Measurements from ENCODE around the gene SYT2.

Gene SYT2

GRCh38 chr1:202622388-202622787 lies 87.9 kb downstream of the SYT2 start:
- no peak for TF ChIP-seq REST (IDR thresholded peaks at IDR 0.05; ENCODE audit: low read depth)
- TF ChIP-seq, protein P1, sequence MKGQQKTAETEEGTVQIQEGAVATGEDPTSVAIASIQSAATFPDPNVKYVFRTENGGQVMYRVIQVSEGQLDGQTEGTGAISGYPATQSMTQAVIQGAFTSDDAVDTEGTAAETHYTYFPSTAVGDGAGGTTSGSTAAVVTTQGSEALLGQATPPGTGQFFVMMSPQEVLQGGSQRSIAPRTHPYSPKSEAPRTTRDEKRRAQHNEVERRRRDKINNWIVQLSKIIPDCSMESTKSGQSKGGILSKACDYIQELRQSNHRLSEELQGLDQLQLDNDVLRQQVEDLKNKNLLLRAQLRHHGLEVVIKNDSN (IDR thresholded peaks at IDR 0.05), result no peak
- no peak for TF ChIP-seq EGR1 (IDR thresholded peaks at IDR 0.05)
- TF ChIP-seq CEBPB (IDR thresholded peaks at IDR 0.05), result no peak
- TF ChIP-seq TCF12 (IDR thresholded peaks at IDR 0.05; ENCODE audit: low read depth), result no peak
- TF ChIP-seq FOXM1 (IDR thresholded peaks at IDR 0.05; ENCODE audit: borderline replicate concordance, low read depth), result no peak
- no peak for TF ChIP-seq NFIC (IDR thresholded peaks at IDR 0.05)
- TF ChIP-seq YY1 (IDR thresholded peaks at IDR 0.05; ENCODE audit: low read depth), result no peak
- TF ChIP-seq CREB1 (IDR thresholded peaks at IDR 0.05; ENCODE audit: low read depth), result no peak
- no peak for TF ChIP-seq TAF1 (IDR thresholded peaks at IDR 0.05; ENCODE audit: low read depth)
- TF ChIP-seq TEAD4 (IDR thresholded peaks at IDR 0.05), result no peak
- TF ChIP-seq EP300 (IDR thresholded peaks at IDR 0.05; ENCODE audit: borderline replicate concordance), result no peak
- no peak for TF ChIP-seq RAD21 (IDR thresholded peaks at IDR 0.05; ENCODE audit: low read depth)

DNA sequence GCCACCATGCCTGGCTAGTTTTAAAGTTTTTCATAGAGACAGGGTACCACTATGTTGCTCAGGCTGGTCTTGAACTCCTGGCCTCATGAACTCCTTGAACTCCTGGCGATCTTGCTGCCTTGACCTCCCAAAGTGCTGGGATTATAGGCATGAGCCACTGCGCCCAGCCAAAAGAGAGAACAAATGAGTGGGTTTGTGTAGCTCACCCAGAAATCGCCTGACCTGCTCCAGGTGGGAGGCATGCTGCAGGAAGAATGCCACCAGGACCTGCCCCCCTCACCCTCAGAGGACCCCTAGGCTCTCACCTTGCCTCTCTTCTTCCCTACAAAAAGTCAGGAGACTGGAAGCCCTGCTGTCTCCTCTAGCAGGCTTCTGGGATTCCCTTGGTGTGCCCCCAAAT lies 88.8 kb downstream of the SYT2 start:
- no peak for TF ChIP-seq TCF12 (IDR thresholded peaks at IDR 0.05; ENCODE audit: low read depth)

GRCh38 chr1:202619505-202619904 lies 90.7 kb downstream of the SYT2 start:
- no peak for TF ChIP-seq EP300 (IDR thresholded peaks at IDR 0.05; ENCODE audit: borderline replicate concordance)
- no peak for TF ChIP-seq RAD21 (IDR thresholded peaks at IDR 0.05; ENCODE audit: low read depth)
- TF ChIP-seq, protein P2, sequence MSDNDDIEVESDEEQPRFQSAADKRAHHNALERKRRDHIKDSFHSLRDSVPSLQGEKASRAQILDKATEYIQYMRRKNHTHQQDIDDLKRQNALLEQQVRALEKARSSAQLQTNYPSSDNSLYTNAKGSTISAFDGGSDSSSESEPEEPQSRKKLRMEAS (IDR thresholded peaks at IDR 0.05), result no peak
- TF ChIP-seq YY1 (IDR thresholded peaks at IDR 0.05; ENCODE audit: low read depth), result no peak
- no peak for TF ChIP-seq EGR1 (IDR thresholded peaks at IDR 0.05)

GRCh38 chr1:202616355-202616915 lies 93.8 kb downstream of the SYT2 start:
- TF ChIP-seq TEAD4 (IDR thresholded peaks at IDR 0.05) (no peak), CEBPB (IDR thresholded peaks at IDR 0.05) (no peak), TAF1 (IDR thresholded peaks at IDR 0.05; ENCODE audit: low read depth) (no peak)

- peak; percentile 76 for TF ChIP-seq NFIC (IDR thresholded peaks at IDR 0.05)
- TF ChIP-seq TEAD4 (IDR thresholded peaks at IDR 0.05), result 0 out of 2 replicates have a peak, but pooled peaks have one; percentile 13
- TF ChIP-seq ZBTB7A (IDR thresholded peaks at IDR 0.05; ENCODE audit: low read depth), result 0 out of 2 replicates have a peak, but pooled peaks have one; percentile 45
- TF ChIP-seq CEBPB (IDR thresholded peaks at IDR 0.05), result no peak
Observed at GRCh38 chr1:202615501-202616354, 94.5 kb downstream of the SYT2 start.

- peak; percentile 46 for TF ChIP-seq RAD21 (IDR thresholded peaks at IDR 0.05; ENCODE audit: low read depth)
Observed at GRCh38 chr1:202614363-202615207, 95.7 kb downstream of the SYT2 start.

DNA sequence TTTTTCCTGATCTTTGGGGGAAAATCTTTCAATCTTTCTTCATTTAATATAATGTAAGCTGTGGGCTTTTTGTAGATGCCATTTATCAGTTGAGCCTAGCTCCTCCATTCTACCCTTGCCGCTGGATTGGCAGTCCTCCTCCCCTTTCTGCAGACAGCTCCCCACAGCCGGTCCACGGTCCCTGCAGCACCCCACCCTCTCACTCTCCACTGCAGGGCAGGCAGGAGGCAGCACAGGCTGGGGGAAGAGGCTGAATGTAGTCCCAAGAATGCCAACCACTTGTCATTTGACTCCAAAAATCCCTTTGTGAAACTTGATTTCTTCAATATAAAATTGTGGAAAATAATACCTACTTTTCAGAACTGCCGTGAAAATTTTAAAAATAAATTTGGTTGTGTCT lies 96.7 kb downstream of the SYT2 start:
- TF ChIP-seq CEBPB (IDR thresholded peaks at IDR 0.05) (no peak), EGR1 (IDR thresholded peaks at IDR 0.05) (no peak), TAF1 (IDR thresholded peaks at IDR 0.05; ENCODE audit: low read depth) (no peak), NFIC (IDR thresholded peaks at IDR 0.05) (no peak), ZBTB7A (IDR thresholded peaks at IDR 0.05; ENCODE audit: low read depth) (no peak), EP300 (IDR thresholded peaks at IDR 0.05; ENCODE audit: borderline replicate concordance) (no peak), TEAD4 (IDR thresholded peaks at IDR 0.05) (no peak), YY1 (IDR thresholded peaks at IDR 0.05; ENCODE audit: low read depth) (no peak), FOXM1 (IDR thresholded peaks at IDR 0.05; ENCODE audit: borderline replicate concordance, low read depth) (no peak), RAD21 (IDR thresholded peaks at IDR 0.05; ENCODE audit: low read depth) (no peak), REST (IDR thresholded peaks at IDR 0.05; ENCODE audit: low read depth) (no peak), TCF12 (IDR thresholded peaks at IDR 0.05; ENCODE audit: low read depth) (no peak)
- TF ChIP-seq, protein P2 (IDR thresholded peaks at IDR 0.05), result no peak
- TF ChIP-seq, protein P1 (IDR thresholded peaks at IDR 0.05), result no peak
